Stimulated activated CD8-positive, alpha-beta memory T cell treated with anti-CD3 and anti-CD28 coated beads, Interleukin-12 subunit alpha, Interleukin-12 subunit beta, amount 100 ng/mL, for 4 hours (primary cell): ENCODE data around the gene EGFL7.
"Not testable (repeated sequence)": the region's sequence is repeated elsewhere in the genome, so short reads cannot be mapped to it uniquely, and the experiment has no call there.

Source experiments
- DNase-seq: peaks from one replicate; pipeline ENCODE4 v3.0.0-alpha.2; 2020; ENCODE audit warnings: low read depth

The EGFL7 gene

GRCh38 chr9:136698635-136699246, 36.0 kb downstream of the EGFL7 start:
- DNase-seq = no peak

GRCh38 chr9:136700304-136700703, 37.6 kb downstream of the EGFL7 start:
- no peak for DNase-seq

DNA sequence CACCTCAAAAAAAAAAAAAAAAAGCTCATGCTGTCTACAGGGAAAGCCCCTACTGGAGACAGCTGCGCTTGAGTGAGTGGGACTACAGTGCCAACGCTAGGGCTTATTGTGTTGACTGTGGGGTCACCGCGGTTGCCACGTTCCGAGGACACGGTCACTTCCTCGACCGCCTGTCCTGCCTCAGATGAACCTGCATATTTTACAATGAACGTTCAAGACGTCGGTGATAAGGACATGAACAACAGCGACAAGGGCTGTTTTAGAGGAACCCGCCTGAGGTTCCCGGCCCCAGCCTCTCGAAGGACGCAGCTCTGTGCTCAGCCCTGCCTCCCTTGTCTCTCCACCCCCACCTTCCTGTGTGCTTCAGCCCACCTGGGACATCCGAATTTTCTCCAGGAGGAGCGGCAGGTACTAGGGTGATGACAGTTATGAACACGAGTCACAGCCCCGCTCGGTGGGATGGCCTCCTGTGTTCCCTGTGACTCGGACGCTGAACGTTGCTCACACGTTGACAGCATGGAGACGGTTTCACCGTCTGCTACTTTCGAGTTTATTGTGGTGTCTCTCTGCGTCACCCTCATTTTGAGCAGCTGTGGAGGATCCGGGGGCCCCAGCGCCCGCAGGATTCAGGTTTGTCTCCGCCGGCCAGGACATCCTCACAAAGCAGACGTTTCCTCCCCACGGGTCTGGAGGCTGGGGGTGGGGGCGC, 38.4 kb downstream of the EGFL7 start:
- peak; percentile 21 for DNase-seq

DNA sequence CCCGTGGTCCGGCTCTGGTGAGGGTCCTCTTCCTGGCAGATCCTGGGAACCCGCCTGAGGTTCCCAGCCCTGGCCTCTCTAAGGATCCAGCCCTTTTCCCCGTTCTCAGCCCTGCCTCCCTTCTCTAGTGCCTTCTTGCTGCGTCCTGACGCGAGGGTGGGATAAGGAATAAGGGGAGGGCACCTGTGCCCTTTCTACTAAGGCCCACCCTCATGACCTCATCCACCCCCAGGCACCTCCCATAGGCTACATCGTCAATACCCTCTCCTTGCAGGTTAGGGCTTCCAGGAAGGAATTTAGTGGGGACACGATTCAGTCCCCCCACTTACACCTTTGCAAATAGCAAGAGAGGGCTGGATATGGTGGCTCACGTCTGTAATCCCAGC, 38.9 kb downstream of the EGFL7 start:
- DNase-seq = no peak

GRCh38 chr9:136703276-136703860, 40.7 kb downstream of the EGFL7 start:
- no peak for DNase-seq

GRCh38 chr9:136704741-136705140, 42.0 kb downstream of the EGFL7 start:
- not testable (repeated sequence) for DNase-seq

GRCh38 chr9:136705564-136705963, 42.8 kb downstream of the EGFL7 start:
- no peak for DNase-seq

GRCh38 chr9:136707011-136707410, 44.3 kb downstream of the EGFL7 start:
- DNase-seq = no peak

- DNase-seq = no peak
These were observed 45.3 kb downstream of the EGFL7 start for GRCh38 chr9:136707849-136708517.

GRCh38 chr9:136709454-136710109, 46.9 kb downstream of the EGFL7 start:
- DNase-seq = no peak

- DNase-seq = no peak
These were observed 47.8 kb downstream of the EGFL7 start for GRCh38 chr9:136710543-136710942.

- DNase-seq = not testable (repeated sequence)
These were observed 48.5 kb downstream of the EGFL7 start for GRCh38 chr9:136711219-136711648.

DNA sequence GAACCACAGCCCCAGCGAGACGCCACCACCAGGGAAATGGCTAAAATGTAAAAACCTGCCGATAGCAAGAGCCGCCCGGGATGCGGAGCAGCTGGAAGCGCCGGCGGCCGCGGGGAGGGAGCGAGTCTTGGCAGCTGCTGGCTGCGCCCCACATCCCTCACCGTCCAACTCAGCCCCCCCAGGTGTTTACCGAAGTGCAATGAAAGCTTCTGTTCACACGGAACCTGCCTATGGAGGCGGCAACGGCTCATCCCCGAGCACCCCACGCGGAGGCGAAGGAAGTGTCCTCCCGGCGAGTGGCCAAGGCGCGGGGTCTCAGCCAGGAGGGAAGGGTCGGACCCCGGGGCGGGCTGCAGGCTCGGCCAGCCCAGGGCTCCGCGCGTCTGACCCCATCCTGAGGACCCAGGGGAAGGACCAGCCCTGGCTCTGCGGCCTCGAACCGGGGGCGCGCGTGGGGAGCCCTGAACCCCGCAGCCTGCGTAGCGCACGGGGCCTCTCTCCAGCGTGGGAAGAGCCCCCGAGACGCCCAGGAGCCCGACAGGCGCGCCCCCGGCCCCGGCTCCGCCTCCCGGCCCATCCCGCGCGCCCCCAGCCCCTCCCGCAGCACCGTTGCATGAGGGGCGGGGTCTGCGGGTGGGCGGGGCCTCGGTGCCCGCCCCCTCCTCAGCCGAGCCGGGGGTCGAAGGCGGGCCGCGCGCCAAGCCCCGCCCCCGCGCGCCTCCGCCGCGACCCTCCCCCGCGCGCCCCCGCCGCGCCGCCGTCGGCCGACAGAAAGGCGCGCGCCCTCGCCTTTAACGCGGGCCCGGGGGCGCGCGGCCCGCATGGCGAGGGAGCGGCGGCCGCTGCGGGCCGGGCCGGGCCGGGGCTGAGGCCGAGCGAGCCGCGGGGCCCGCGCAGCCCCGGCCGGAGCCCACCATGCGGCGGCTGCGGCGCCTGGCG, 49.3 kb downstream of the EGFL7 start, which contains the start of gene DIPK1B:
TSS of gene DIPK1B (plus strand) at position 822 of the 939 bp plus-strand sequence. CDS start at position 916, 94 bp downstream.
- DNase-seq = no peak

GRCh38 chr9:136712690-136713544, 50.2 kb downstream of the EGFL7 start:
- no peak for DNase-seq

GRCh38 chr9:136713550-136713949, 50.8 kb downstream of the EGFL7 start:
- no peak for DNase-seq

- no peak for DNase-seq
These were observed 51.6 kb downstream of the EGFL7 start for GRCh38 chr9:136714096-136714892.

- no peak for DNase-seq
These were observed 52.2 kb downstream of the EGFL7 start for GRCh38 chr9:136714893-136715274.

GRCh38 chr9:136717399-136717798, 54.7 kb downstream of the EGFL7 start:
- DNase-seq = no peak
